Glomerular visceral epithelial cell (primary cell): ENCODE data around the gene GNA12.

ENCODE experiments used
- DNase-seq: peaks from one replicate; pipeline ENCODE4 v3.0.0-alpha.2; 2016; ENCODE audit errors: extremely low spot score

Gene GNA12

DNA sequence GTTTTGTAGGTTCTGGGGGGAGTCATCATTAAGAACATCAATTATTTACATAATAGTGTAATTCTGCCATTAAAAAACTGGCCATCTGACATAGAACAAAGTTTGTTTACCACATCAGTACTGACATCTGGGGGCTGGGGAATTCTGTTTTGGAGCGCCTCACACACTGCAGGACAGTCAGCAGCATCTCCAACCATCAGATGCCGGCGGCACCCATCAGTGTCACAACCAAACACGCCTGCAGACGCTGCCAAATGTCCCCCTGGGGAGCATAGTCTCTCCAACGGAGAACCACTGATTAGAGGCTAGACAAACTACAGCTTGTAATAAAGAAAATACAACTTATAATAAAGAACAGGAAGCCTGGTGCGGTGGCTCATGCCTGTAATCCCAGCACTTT is 26.0 kb downstream of the GNA12 start:
- DNase-seq, result no peak

DNA sequence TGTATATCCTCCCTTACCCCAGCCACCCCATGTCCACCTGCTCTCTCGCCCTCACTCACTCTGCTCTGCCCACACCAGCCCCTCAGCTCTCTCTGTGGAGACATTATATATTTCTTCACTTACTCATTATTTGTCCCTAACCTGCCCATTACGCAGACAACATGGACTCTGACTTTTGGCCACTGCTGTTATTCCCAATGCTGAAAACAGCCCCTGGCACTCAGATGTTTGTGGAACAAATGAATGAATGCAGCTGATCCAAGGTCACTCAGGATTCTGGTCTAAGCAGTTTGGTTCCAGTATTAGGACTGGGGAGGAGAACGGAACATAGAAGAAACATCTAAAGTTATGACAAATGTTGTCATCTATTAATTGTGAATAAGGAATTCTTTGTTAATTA is 26.7 kb downstream of the GNA12 start:
- DNase-seq, result no peak

DNA sequence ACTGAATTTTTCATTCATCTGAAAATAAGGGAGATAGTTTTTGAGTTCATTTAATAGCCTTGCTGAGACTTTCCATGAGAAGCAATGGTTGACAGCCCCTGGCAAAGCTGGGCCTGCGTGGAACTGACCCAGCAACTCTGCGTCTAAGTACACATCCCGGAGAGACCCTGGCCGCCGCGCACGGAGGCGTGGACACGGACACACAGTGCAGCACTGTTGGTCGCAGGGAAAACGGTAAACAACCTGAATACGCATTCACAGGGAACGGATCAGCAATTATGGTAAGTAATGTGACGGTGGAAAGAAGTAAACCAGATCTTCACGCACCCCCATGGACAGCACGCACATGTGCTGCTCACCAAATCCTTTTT is 28.2 kb downstream of the GNA12 start:
- no peak for DNase-seq

DNA sequence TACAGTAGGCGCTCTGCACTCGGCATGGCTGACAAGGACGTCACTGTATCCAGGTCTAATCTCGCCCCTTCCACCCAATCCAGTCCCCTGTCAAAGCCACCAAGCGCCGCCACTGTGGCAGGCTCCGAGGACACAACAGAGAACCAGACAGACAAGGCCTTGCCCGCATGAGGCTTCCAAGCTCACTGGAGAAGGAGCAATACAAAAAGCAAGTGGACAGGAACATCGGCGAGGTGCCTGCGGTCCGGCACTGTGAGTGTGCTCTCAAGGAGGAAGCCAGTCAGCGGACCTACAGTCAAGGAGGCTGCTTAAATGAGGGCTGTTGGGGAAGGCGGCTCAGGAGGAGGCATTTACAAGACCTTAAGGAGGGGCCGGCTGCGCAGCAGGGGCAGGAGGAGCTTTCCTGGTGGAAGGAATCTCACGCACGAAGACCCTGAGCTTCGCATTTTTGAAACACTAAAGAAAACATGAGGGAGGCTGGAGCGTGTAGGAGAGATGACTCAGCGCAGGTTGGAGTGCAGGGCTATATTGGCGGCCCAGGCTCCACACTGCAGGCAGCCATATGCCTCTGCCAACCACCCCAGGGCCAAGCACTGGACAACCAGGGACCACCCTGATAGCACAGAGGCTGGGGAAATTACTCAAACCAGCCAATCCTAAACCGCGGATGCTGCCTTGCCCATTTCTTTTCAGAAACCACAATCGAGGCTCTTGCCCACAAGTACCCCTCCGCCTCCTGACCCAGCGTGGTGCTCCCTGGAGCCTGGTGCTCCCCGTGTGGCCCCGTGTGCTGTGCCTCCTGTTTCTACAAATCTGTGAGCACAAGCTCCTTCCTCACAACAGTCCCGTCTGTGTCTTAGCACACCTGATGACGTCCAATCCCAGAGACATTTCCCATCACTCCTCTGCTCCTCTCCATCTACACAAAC is 28.9 kb downstream of the GNA12 start:
- no peak for DNase-seq

DNA sequence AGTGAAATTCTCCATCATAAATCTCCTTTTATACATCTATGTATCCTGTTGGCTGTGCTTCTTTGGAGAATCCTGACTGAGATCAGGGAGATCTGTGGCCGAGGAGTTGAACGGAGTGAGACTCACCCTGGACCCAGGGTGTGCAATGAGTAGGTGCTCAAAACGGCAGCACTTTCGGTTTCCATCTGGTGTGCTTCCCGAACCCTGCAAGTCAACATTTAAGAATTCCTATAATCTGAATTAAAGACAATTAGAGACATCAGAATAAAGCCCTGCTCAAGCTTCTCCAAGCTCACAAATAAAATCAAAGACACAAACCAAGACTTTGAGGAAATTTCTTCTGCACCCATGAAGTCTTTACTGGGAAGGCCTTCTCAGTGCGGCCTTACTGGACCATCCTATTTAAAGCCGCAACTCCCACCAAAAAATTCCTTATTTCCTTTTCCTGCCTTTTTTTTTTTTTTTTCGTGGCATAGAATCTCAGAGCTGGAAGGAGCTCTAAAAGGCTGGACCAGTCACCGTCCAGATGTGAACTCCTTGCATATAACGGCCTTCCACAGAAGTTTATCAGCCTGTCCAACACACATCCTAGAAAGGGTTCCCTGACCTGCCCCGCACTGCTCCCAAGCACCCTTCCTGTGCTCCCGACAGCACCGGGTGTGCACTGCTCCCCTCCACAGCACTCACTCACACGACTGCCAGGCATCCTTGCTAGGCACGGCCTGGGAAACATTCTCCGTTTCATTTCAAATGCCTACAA is 29.7 kb downstream of the GNA12 start:
- no peak for DNase-seq

DNA sequence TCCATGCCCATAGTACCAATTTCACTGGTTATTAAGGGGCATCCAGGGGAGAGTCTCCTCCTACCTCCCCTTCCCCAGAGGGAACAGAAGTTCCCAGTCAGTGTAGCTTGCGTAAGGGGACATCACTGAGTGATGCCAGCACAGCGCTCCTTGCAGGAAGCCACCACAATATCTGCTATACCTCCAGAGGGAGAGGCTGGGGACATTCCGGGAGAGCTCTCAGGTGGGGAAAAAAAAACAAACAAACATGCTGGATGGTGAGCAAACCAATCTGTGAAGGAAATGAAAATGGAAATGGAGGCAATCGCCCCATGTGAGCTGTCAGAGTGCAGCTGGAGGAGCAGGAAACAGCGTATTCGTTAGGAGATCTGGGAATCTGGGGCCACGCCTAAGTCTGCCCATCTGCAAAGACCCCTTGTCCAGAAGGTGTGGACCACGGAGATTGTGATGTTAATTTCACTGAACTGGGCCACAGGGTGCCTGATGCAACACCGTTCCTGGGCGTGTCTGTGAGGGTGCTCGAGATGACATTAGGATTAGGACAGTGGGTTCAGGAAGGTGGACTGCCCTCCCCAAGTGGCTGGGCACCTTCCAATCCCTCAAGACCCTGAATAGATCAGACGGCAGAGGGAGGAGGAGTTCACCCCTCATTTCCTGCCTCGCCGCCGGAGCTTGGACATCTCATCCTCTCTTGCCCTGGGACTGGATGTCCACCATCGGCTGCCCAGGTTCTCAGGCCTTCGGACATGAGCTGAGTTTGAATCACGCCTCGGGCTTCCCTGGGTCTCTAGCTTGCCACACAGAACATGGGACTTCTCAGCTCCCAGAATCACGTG is 30.5 kb downstream of the GNA12 start:
- DNase-seq, result no peak

DNA sequence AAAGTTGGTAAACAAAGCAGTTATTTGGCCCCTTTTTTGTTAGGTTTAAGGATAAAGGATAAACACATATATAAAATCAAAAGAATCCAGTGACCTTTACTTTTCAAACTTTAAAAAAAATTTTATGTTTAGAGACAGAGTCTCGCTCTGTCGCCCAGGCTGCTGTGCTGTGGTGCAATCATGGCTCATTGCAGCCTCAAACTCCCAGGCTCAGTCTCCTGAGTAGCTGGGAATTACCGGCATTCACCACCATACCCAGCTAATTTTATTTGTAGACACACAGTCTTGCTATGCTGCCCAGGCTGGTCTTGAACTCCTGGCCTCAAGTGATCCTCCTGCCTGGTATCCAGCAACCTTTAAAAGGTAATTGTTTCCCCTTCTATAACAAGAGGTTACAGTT is 31.3 kb downstream of the GNA12 start:
- DNase-seq, result peak; percentile 42

DNA sequence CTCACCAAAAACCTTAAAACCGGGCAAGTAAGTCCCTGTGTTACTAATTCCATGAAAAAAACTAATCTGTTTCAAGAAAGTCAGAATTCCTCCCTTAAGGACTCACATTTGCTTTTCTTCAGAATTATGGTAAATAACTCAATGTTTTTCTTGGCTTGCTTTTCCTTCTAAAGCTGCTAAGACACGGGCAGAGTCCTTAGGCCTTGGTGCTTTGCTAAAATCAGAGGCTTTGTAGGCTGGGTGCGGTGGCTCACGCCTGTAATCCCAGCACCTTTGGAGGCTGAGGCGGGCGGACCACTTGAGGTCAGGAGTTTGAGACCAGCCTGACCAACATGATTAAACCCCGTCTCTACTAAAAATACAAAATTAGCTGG is 32.0 kb downstream of the GNA12 start:
- no peak for DNase-seq

DNA sequence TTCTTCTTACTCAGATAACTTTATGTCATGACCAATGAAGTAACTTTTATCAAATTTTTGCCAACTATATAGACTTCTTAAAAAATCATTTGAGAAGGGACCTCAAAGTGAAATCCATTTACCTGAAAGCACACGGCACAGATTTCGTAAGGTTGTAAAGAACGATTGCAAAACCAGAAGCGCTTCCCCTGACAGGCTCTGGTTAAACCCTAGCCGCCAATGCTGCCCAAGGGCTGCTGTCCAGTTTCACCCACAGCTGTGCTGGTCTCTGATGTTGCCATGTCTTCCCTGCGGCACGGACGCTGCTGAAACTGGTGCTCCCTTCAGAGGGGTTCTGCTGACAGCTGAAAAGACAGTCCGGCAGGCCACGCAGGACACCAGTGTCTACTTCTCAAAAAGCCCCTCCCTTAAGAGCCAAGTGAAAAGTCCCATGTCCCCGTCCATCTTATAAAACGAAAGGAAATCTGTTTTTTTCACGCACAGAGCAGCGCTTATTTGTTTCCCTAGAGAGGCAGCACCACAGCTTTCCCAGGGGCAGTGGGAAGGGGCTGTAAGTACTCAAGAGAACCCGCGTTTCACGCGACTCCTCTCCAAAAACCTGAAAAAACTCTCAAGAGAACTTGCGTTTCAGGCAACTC is 32.5 kb downstream of the GNA12 start:
- DNase-seq, result no peak

DNA sequence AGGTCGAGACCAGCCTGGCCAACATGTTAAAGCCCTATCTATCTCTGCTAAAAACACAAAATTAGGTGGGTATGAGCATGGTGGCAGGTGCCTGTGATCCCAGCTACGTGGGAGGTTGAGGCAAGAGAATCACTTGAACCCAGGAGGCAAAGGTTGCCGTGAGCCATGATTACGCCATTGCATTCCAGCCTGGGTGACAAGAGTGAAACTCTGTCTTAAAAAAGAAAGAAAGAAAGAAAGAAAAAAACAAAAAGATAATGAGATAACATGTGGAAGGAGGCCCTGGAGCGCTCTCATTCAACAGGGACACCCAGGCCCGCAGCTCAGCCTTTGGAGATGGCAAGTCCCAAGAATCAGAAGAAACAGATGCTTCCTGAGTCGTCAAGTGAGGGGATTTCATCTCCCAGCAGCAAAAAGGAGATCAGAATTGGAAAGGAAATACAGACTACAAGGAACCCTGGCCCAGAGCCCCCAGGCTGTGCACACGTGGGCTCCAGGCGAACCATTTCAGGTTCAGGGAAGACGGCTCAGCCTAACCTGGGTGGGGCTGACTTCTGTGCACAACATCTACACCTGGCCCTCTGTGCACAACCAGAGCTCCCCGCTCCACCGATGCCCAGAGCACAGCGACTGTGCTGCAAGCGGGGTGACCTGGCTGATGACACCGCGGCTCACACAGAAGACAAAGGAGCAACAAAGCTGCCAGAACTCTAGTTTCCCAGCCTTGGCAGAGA is 33.3 kb downstream of the GNA12 start:
- no peak for DNase-seq

DNA sequence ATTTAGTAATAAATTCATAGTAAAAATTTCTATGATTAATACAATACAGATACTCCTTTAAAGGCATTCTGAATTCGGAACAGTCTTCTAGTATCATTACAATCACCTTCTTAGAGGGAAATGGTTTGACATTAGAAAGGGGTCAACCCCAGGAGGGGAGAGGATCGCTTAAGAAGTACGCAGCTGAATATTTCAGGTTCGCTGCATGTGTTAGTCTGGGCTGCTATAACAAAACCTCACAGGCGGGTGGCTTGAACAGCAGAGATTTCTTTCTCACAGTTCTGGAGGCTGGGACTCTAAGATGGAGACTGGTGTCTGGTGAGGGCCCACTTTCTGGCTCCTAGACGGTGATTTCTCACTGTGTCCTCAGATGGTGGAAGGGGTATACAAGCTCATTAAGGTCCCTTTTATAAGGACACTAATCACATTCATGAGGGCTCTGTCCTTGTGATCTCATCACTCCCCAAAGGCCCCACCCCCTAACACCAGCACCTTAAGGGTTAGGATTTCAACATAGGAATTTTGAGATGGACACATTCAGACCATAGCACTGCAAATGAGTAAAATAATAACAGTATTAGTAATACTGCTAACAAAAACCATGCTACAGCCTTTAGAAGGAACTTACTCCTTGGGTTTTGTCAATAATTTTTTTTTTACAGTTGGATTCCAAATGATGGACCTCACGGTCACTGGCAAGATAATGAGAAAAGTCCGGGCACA is 34.0 kb downstream of the GNA12 start:
- no peak for DNase-seq

DNA sequence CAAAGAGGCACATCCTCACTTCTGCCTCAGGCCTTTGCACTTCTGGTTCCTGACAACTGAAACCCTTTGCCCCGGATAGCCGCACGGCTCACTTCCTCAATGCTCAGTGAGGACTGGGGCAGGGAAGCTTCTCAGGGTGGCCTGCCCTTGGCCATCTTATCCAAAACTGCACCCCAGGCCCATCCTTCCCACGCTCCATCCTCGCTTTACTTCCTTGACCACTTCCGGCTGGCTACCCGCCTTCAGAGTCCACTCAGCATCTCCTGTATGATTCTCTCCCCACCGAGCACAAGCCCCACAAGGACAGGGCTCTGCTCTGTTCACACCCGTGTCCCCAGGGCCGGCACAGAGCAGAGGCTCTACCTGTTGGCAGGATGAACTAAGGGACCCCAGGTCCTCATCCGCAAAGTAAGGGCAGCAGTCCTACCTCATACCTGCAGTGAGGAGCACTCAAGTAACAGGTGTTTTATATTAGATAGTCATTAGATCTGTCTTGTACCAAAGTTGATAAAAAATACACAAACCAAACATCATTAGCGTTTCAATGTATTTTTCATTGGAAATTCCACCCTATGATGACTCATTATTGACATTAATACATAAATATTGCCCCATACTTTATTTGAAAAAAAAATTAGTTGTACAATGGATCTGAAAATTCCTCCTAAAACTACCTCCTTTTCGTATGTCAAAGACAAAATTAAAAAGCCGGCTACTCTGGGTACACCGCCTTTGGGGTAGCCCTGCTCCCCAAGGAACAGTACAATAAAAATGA is 35.0 kb downstream of the GNA12 start:
- DNase-seq, result no peak

DNA sequence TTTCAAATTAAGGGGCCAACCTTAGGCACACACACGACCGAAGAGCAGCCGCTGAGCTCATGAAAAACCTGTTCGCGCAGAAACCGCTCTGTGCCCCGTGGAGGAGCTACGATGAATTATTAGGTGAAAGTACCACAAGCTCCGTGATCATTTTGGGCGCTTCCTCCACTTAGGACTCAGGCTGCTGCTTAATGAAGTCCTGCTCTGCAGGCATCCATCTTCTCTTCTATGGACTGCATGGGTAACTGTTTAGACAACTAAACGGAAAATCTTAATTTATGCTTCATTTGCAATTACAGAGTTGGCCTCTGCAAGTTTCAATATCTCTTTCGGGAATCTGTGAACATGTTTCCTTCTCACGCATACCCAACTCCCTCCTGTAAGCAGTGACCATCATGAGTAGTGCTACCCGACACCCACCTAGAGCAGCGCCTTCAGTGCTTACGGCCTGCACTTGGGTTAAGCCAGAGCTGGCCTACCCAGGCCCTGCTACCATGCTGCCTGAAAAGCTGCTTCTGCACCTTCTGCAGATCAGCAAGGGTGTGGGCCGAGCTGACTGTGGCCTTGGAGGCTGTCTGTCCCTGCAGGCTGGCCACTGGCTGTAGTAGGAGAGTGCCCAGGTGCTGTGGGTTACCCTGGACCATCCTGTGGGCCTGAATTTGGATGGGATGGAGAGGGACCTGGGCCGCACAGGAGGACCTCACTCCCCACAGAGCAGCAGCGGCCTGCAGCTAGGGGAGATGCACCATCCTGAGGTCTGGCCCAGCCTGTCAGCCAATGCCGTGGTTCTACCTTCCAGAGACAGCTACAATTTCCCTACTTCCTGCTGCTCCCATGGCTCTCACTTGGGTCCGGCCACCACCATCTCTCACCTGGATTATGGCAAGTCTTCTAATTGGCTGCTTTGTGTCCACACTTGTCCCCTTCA is 36.0 kb downstream of the GNA12 start:
- DNase-seq, result peak; percentile 31

DNA sequence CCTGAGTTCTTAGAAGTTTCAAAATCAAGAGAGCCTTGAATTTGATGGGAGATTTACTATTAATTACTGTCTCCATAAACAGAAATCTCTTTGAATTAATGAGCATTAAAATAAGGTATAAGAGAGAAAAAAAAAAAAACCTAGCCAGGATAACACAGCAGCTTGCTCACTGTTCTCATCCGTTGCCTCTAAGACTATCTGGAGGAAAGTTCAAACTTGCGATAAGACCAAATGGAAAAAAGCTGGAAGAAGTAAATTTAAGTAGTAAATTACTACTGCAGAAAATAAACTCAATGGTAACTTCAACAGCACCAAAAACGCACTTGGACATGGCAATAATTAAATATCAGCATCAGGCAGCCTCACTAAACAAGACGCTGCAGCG is 36.7 kb downstream of the GNA12 start:
- no peak for DNase-seq

DNA sequence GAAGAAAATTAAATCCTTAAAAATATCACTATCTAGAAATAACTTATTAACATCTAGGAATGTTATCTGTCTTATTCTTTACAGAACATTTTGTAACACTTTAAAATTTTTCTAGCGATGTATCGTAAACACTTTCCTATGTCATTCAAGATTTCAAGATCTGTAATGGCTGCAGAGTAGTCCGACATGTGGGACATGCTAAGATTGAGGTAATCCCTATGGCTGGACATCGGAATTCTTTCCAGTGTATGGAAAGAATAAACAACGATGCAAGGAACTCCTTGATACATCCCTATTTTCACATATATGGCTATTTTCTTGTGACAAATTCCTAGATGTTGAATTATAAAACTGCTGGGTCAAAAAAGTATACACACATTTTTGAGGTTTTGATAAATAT is 37.5 kb downstream of the GNA12 start:
- no peak for DNase-seq

DNA sequence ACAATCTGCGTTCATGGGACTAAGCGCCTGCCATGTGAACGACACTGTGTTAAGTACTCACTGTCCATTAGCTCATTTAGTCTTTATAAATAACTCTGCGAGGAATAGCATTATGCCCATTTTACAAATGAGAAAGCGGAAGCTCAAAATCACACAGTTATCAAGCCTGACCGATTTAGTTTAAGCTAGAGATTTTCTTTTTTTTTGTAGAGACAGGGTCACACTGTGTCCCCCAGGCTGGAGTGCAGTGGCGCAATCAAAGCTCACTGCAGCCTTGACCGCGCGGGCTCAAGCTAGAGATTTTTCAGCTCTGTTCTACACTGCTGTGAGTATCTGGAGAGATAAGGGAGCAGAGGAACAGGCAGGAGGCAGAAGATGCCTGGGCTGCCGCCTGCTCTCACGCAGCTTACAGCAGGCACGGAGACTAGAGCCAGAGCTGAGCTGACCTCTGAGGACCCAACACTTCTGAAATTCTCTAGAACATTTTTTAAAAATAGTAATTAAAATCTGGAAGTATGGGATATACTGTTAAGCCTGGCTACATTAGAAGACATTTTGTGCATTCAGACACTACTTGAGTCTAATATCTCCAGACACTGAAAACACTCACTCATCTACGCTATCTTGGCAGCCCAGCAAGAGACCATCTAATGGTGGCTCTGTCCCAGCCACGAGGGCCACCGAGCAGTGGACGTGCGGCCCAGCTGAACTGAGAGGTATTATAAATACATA is 38.7 kb downstream of the GNA12 start:
- DNase-seq, result no peak

DNA sequence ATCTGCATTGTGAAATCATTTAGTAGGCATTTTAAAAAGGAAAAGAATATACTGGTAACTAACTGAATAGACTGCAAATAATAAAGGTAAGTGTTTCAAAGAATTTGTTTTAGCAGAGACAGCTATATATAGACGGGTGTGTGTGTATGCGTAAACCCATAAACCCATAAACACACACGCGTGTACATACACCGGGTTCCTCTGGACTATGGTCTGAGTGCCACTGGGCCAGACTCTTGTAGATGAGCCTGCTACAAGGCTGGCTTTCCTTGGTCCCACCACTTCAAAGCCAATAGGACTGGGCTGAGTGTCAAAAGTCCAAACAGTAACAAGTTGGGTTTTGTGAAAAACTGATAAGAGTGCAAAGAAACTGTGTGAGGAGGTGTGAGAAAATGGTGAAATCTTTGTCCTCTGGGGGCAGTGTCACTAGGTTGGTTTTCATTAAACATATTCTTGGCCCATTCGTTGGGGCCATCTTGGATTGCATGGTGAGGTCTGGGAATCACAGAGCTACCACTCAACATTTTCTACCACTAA is 39.8 kb downstream of the GNA12 start:
- no peak for DNase-seq

DNA sequence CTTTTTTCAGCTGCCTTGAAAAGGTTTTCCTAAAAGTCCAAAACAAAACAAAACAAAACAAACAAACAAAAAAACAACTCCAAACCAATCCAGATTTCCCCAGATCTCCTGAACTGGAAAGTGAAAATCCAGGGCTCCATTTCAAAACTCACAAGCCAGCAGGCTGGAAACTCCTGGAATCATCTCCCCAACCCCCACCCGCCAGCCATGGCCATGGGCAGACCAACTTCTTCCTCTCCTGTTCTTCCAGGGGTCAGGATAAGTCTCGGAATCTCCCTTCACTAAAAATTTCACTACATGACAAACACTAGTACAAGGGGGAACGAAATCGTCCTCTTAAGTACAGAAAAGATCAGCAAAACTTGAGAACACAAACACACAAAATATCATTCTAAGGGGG is 40.4 kb downstream of the GNA12 start:
- no peak for DNase-seq
